ENCODE measurements around the gene PEF1. TPM values are rescaled to one million over a fixed set of nuclear protein-coding genes. Genes with fewer than 3 reads are reported as not detected.

Gene PEF1
- total and polyA plus RNA-seq, 2 donors (not counting 3 experiments of a cell fraction or from before 2014, with no cell fraction given): 73.3 to 161 TPM

- Histone ChIP-seq H2AFZ (ENCODE audit: low read depth, low read length) (no peak overlapping the region), H3K4me1 (ENCODE audit: control insufficient read depth, extremely low read depth, insufficient read depth, low read length) (peaks cover 13% of the 10 kb centered on the region), H3K4me3 (replicated peaks in 1 of 3; ENCODE audit: insufficient read depth in 1 of 3, low read depth in 1 of 3, low read length in 3 of 3) (no peak overlapping the region), H3K27me3 (ENCODE audit: control insufficient read depth in 2 of 2, insufficient read depth in 2 of 2, low read length in 2 of 2) (no peaks in the 10 kb centered on the region), H3K79me2 (ENCODE audit: control insufficient read depth, insufficient read depth, low read length) (no peaks in the 10 kb centered on the region), H3K27ac (ENCODE audit: insufficient read depth, low read depth, low read length) (no peak overlapping the region), H3K9me1 (replicated peaks; ENCODE audit: control insufficient read depth, extremely low read depth, insufficient read depth, low read length) (no peaks in the 10 kb centered on the region), H3K9ac (replicated peaks; ENCODE audit: extremely low read depth, insufficient read depth, low read length) (no peak overlapping the region), H3K9me3 (replicated peaks; ENCODE audit: control insufficient read depth, insufficient read depth, low read length) (no peaks in the 10 kb centered on the region), H4K20me1 (replicated peaks; ENCODE audit: control insufficient read depth, extremely low read depth, insufficient read depth, low read length) (no peaks in the 10 kb centered on the region), H3K4me2 (ENCODE audit: insufficient read depth, low read length) (no peak overlapping the region), H3K36me3 (ENCODE audit: control insufficient read depth in 2 of 2, extremely low read depth in 1 of 2, insufficient read depth in 2 of 2, low read length in 2 of 2) (no peaks in the 10 kb centered on the region)
- intact Hi-C loops (cut with micrococcal nuclease) (loop anchor here (2.0 kb wide), 1 partner anchor 17 kb away; no protein-coding TSS in a partner anchor), dilution Hi-C loops (cut with MboI; ENCODE audit: extremely low pct_ligation_motif_present, low sequenced_read_pairs) (no loop called here)
- ChIA-PET POLR2A (no interaction called here), CTCF (no interaction called here)
- DNase-seq (ENCODE audit: low read depth, low spot score): no peak
- no TSS peak for BruUV-seq (replicated peaks)
- FAIRE-seq: no peak
- no peak for TF ChIP-seq MAX (IDR thresholded peaks at IDR 0.05; ENCODE audit: insufficient read depth, insufficient read length)
- no peak for TF ChIP-seq GATA2 (IDR thresholded peaks at IDR 0.05; ENCODE audit: insufficient read depth, insufficient read length, low read depth, low read length)
- no peak for TF ChIP-seq FOS (IDR thresholded peaks at IDR 0.05; ENCODE audit: borderline replicate concordance, insufficient read depth, low read length)
- TF ChIP-seq POLR2A (IDR thresholded peaks at IDR 0.05; ENCODE audit: low read depth, low read length): no peak
- no peak for TF ChIP-seq EZH2 (IDR thresholded peaks at IDR 0.05; ENCODE audit: borderline replicate concordance, low read depth, low read length, severe bottlenecking)
These were observed 42.9 kb upstream of the PEF1 start for GRCh38 chr1:31687601-31688000.

GRCh38 chr1:31685795-31686194, 41.1 kb upstream of the PEF1 start:
- Histone ChIP-seq H3K4me3 (replicated peaks in 1 of 3; ENCODE audit: insufficient read depth in 1 of 3, low read depth in 1 of 3, low read length in 3 of 3) (no peak overlapping the region), H3K4me1 (ENCODE audit: control insufficient read depth, extremely low read depth, insufficient read depth, low read length) (peaks cover 23% of the 10 kb centered on the region), H3K79me2 (ENCODE audit: control insufficient read depth, insufficient read depth, low read length) (no peaks in the 10 kb centered on the region), H3K9me1 (replicated peaks; ENCODE audit: control insufficient read depth, extremely low read depth, insufficient read depth, low read length) (no peaks in the 10 kb centered on the region), H4K20me1 (replicated peaks; ENCODE audit: control insufficient read depth, extremely low read depth, insufficient read depth, low read length) (no peaks in the 10 kb centered on the region), H3K4me2 (ENCODE audit: insufficient read depth, low read length) (no peak overlapping the region), H3K9me3 (replicated peaks; ENCODE audit: control insufficient read depth, insufficient read depth, low read length) (no peaks in the 10 kb centered on the region), H3K36me3 (ENCODE audit: control insufficient read depth in 2 of 2, extremely low read depth in 1 of 2, insufficient read depth in 2 of 2, low read length in 2 of 2) (no peaks in the 10 kb centered on the region), H3K9ac (replicated peaks; ENCODE audit: extremely low read depth, insufficient read depth, low read length) (no peak overlapping the region), H3K27me3 (ENCODE audit: control insufficient read depth in 2 of 2, insufficient read depth in 2 of 2, low read length in 2 of 2) (no peaks in the 10 kb centered on the region), H2AFZ (ENCODE audit: low read depth, low read length) (no peak overlapping the region), H3K27ac (ENCODE audit: insufficient read depth, low read depth, low read length) (no peak overlapping the region)
- no peak for DNase-seq (ENCODE audit: low read depth, low spot score)
- POLR2A ChIA-PET: no interaction called here
- no peak for FAIRE-seq
- dilution Hi-C loops (cut with MboI; ENCODE audit: extremely low pct_ligation_motif_present, low sequenced_read_pairs) (no loop called here), intact Hi-C loops (cut with micrococcal nuclease) (loop anchor here (2.0 kb wide), 1 partner anchor 15 kb away; no protein-coding TSS in a partner anchor)
- BruUV-seq (replicated peaks): no TSS peak
- TF ChIP-seq POLR2A (IDR thresholded peaks at IDR 0.05; ENCODE audit: low read depth, low read length) (no peak), MYC (IDR thresholded peaks at IDR 0.05; ENCODE audit: low read depth, low read length) (no peak), EZH2 (IDR thresholded peaks at IDR 0.05; ENCODE audit: borderline replicate concordance, low read depth, low read length, severe bottlenecking) (no peak), JUN (IDR thresholded peaks at IDR 0.05; ENCODE audit: borderline replicate concordance, insufficient read depth, insufficient read length, low read depth) (no peak), CTCF (IDR thresholded peaks at IDR 0.05; ENCODE audit: extremely low read depth in 1 of 2, insufficient read depth in 1 of 2, low read depth in 1 of 2, low read length in 2 of 2) (no peak), FOS (IDR thresholded peaks at IDR 0.05; ENCODE audit: borderline replicate concordance, insufficient read depth, low read length) (no peak), MAX (IDR thresholded peaks at IDR 0.05; ENCODE audit: insufficient read depth, insufficient read length) (no peak), POLR2AphosphoS5 (IDR thresholded peaks at IDR 0.05; ENCODE audit: insufficient read depth, low read depth, low read length) (no peak), GATA2 (IDR thresholded peaks at IDR 0.05; ENCODE audit: insufficient read depth, insufficient read length, low read depth, low read length) (no peak)
- CTCF ChIA-PET: interaction anchor here (1.2 to 1.8 kb wide), 4 partner anchors 14 to 30 kb away, joined by 3 to 5 read pairs (median 4); no protein-coding TSS in a partner anchor
